Naive thymus-derived CD8-positive, alpha-beta T cell (primary cell): Measurements from ENCODE around the gene DSCAML1. TPM values are rescaled to one million over a fixed set of nuclear protein-coding genes. Genes with fewer than 3 reads are reported as not detected.

Source experiments
- ATAC-seq, 2 donors: fragments of 150-1000 bp; cut with Tn5 transposase in 1 of 2; sonication (Bioruptor Pico), chemical (Tn5 transposase) in 1 of 2; 1 replicate in 1 of 2; 2 replicates in 1 of 2; pipeline ENCODE4 v1.10.0; 2021; ENCODE audit warnings: mild to moderate bottlenecking in 2 of 2, moderate library complexity in 2 of 2
- POLR2A ChIA-PET: fragments of 350-600 bp; sonication (Branson Sonifier 250); formaldehyde crosslinking; loops from one replicate; lab custom pipeline; 2021; ENCODE audit warnings: antibody characterized with exemption; lab: Charles Lee
- DNase-seq, 10 donors: peaks; one replicate each; pipeline versions ENCODE4 v3.0.0 to v3.0.0-alpha.2; 2020 to 2022
- H3K27ac Mint-ChIP-seq, 10 donors: one replicate each; pipeline ENCODE4 v1.8.0; 2020 to 2022; ENCODE audit warnings: mild to moderate bottlenecking in 10 of 10, mixed read lengths in 10 of 10, moderate library complexity in 4 of 10, inconsistent platforms in 1 of 10
- H3K27me3 Mint-ChIP-seq, 5 donors: one replicate each; pipeline ENCODE4 v1.8.0; 2021 to 2022; ENCODE audit warnings: mixed read lengths in 5 of 5
- H3K36me3 Mint-ChIP-seq, 3 donors: one replicate each; pipeline ENCODE4 v1.8.0; 2020 to 2022; ENCODE audit warnings: mixed read lengths in 3 of 3, mild to moderate bottlenecking in 2 of 3, inconsistent platforms in 1 of 3
- H3K4me1 Mint-ChIP-seq, 4 donors: one replicate each; pipeline ENCODE4 v1.8.0; 2021 to 2022; ENCODE audit warnings: mixed read lengths in 4 of 4
- H3K4me3 Mint-ChIP-seq, 10 donors: one replicate each; pipeline ENCODE4 v1.8.0; 2020 to 2022; ENCODE audit warnings: mild to moderate bottlenecking in 10 of 10, mixed read lengths in 10 of 10, moderate library complexity in 6 of 10, inconsistent platforms in 1 of 10
- H3K9me3 Mint-ChIP-seq, 9 donors: one replicate each; pipeline ENCODE4 v1.8.0; 2020 to 2022; ENCODE audit warnings: mixed read lengths in 9 of 9, mild to moderate bottlenecking in 3 of 9, inconsistent platforms in 1 of 9, moderate library complexity in 1 of 9
- polyA plus RNA-seq, 3 donors: library from polyadenylated mRNA; unstranded; fragments of 300-500 nt; fragmentation: Illumina TruSeq; gene quantifications; one replicate each; pipeline ENCODE4 v1.2.3, GENCODE V29; 2021
- total RNA-seq, 8 experiments: library from RNA in 2 of 8; stranded (reverse) in 2 of 8; gene quantifications; one replicate each; pipeline ENCODE4 v1.2.3 and lab custom pipeline; 2021 to 2026

The DSCAML1 gene
- total and polyA plus RNA-seq, 5 experiments from 2014 or later: 0.12 to 2.1 (median 0.15) TPM

DNA sequence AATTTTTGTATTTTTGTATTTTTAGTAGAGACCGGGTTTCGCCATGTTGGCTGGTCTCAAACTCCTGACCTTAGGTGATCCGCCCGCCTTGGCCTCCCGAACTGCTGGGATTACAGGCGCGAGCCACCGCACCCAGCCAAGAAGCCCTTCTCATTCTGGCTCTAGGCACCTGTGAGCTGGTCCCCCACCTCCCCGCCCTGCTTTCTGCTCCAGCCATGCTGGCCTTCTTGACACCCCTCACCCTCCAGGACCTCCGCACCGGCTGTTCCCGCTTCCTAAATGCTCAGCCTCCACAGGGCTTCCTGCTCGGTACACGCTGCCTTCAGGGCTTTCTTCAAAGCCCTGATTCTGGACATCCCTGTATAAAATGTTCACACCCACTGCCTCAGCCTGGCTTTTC, 33.1 kb upstream of the DSCAML1 start:
- peaks cover 31 to 73% (median 64%) of the 10 kb centered on the region in 4 donors for H3K4me1 Mint-ChIP-seq
- POLR2A ChIA-PET: interaction anchor here (1.0 kb wide), 1 partner anchor 9 kb away, joined by 3 read pairs; no protein-coding TSS in a partner anchor
- H3K36me3 Mint-ChIP-seq: no peaks in the 10 kb centered on the region
- no peaks in the 10 kb centered on the region for H3K27me3 Mint-ChIP-seq
- ATAC-seq (no peak), DNase-seq (no peak)
- peak overlapping the region in 9 of 10 donors; percentile 58 to 92 (median 85) for H3K27ac Mint-ChIP-seq
- no peaks in the 10 kb centered on the region for H3K9me3 Mint-ChIP-seq
- H3K4me3 Mint-ChIP-seq: peak overlapping the region in 6 of 10 donors; percentile 61 to 77 (median 68)

GRCh38 chr11:117829369-117829725, 32.3 kb upstream of the DSCAML1 start:
- Mint-ChIP-seq H3K27me3 (no peaks in the 10 kb centered on the region), H3K9me3 (no peaks in the 10 kb centered on the region), H3K36me3 (no peaks in the 10 kb centered on the region), H3K27ac (peak overlapping the region in 3 of 10 donors; percentile 26 to 90 (median 56)), H3K4me1 (peaks cover 34 to 80% (median 72%) of the 10 kb centered on the region in 4 donors), H3K4me3 (peak overlapping the region in 1 of 10 donors; percentile 76)
- POLR2A ChIA-PET: interaction anchor here (1.0 to 2.1 kb wide), 2 partner anchors 10 to 13 kb away, joined by 3 to 12 read pairs; no protein-coding TSS in a partner anchor
- DNase-seq: no peak
- no peak for ATAC-seq

DNA sequence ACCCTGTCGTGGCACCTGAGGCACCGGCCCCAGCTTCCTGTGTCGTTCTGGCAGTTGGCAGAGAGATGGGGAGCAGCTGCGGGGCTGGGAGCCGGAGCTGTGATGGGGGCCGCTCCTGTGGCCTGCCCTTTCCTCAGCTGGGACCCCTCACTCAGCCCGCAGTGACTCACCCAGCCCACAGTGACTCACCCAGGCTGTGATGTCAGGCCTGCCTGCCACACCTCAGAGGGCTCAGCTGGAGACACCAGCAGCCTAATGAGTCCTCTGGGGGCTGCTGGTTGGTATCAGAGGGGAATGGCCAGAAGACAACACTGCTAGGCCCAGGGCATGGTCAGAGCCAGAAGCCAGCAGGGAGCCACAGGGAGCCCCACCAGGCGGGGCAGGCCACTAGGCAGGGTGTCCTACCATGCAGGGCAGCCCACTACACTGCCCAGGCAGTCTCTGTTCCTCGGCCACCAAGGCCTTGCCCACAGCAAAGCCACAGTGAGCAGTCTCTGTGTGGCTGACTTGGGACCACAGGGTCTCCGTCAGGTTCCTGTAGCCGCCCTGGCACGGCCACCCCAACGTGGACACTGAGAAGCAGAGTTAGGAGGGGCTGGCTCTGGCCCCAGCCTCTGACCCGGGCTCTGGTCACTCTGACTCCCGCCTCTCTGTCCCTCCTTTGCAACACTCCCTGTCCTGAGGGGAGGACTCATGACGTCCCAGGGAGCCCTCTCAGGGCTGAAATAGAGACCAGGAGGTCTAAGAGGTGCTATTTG, 31.8 kb upstream of the DSCAML1 start:
- Mint-ChIP-seq H3K27me3 (no peaks in the 10 kb centered on the region), H3K4me3 (peak overlapping the region; percentile 15 to 76 (median 60)), H3K27ac (peak overlapping the region; percentile 71 to 90 (median 86)), H3K36me3 (no peaks in the 10 kb centered on the region), H3K9me3 (no peaks in the 10 kb centered on the region), H3K4me1 (peaks cover 40 to 85% (median 76%) of the 10 kb centered on the region in 4 donors)
- ATAC-seq (peak; percentile 81 to 89), DNase-seq (peak; percentile 38 to 93 (median 62))
- POLR2A ChIA-PET: interaction anchor here (0.8 to 7.0 kb wide), 9 partner anchors 10 to 224 kb away, joined by 3 to 54 read pairs (median 4); no protein-coding TSS in a partner anchor

GRCh38 chr11:117827521-117828511, 30.8 kb upstream of the DSCAML1 start:
- ATAC-seq: peak; percentile 28 to 52
- Mint-ChIP-seq H3K36me3 (no peaks in the 10 kb centered on the region), H3K9me3 (no peaks in the 10 kb centered on the region), H3K27ac (peak overlapping the region; percentile 71 to 92 (median 87)), H3K27me3 (no peaks in the 10 kb centered on the region), H3K4me1 (peaks cover 40 to 93% (median 86%) of the 10 kb centered on the region in 4 donors), H3K4me3 (peak overlapping the region; percentile 43 to 85 (median 66))
- POLR2A ChIA-PET: interaction anchor here (0.8 to 7.0 kb wide), 10 partner anchors 12 to 225 kb away, joined by 3 to 54 read pairs (median 4); partner anchors contain the start of gene IL10RA
- DNase-seq: peak in 7 of 10 donors; percentile 27 to 74 (median 44)

- H3K27ac Mint-ChIP-seq: peak overlapping the region in 6 of 10 donors; percentile 9 to 84 (median 40)
These were observed 29.8 kb upstream of the DSCAML1 start for GRCh38 chr11:117826832-117827231.

DNA sequence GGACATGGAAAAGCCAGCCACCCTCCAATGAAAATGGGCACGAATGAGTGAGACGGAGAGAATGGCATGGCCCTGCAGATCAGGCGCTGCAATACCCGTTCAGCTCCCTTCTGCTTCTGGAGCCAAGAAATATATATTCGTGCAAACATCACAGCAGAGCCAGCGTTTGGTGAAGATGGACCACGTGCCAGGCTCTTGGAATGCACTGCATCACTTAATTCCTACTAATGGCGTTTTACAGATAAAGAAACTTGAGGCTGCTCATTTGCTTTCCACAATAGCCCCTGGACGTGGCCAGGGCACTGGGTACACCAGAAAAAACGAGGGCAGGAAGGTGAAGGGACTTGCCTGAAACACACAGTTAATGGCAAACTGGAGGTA, 29.2 kb upstream of the DSCAML1 start:
- H3K9me3 Mint-ChIP-seq: no peaks in the 10 kb centered on the region
- POLR2A ChIA-PET: interaction anchor here (2.2 to 7.0 kb wide), 2 partner anchors 126 to 159 kb away, joined by 5 to 54 read pairs; partner anchors contain the start of gene IL10RA
- H3K36me3 Mint-ChIP-seq: no peaks in the 10 kb centered on the region
- H3K27me3 Mint-ChIP-seq: no peaks in the 10 kb centered on the region
- ATAC-seq: no peak
- peaks cover 37 to 94% (median 88%) of the 10 kb centered on the region in 4 donors for H3K4me1 Mint-ChIP-seq
- peak overlapping the region in 7 of 10 donors; percentile 2 to 84 (median 74) for H3K27ac Mint-ChIP-seq
- DNase-seq: no peak
- peak overlapping the region in 3 of 10 donors; percentile 5 to 76 (median 42) for H3K4me3 Mint-ChIP-seq

More at GRCh38 chr11:117826832-117827231, 29.8 kb upstream of the DSCAML1 start:
- Mint-ChIP-seq H3K4me1 (peaks cover 38 to 94% (median 90%) of the 10 kb centered on the region in 4 donors), H3K27me3 (no peaks in the 10 kb centered on the region), H3K36me3 (no peaks in the 10 kb centered on the region), H3K9me3 (no peaks in the 10 kb centered on the region), H3K4me3 (peak overlapping the region in 5 of 10 donors; percentile 6 to 76 (median 40))
- ATAC-seq (no peak), DNase-seq (peak in 1 of 10 donors; percentile 26)
- POLR2A ChIA-PET: interaction anchor here (1.8 to 7.0 kb wide), 3 partner anchors 119 to 159 kb away, joined by 4 to 54 read pairs (median 5); partner anchors contain the start of gene IL10RA

GRCh38 chr11:117825538-117826189, 28.6 kb upstream of the DSCAML1 start:
- Mint-ChIP-seq H3K9me3 (no peaks in the 10 kb centered on the region), H3K36me3 (no peaks in the 10 kb centered on the region), H3K27ac (peak overlapping the region in 7 of 10 donors; percentile 52 to 91 (median 79)), H3K4me1 (peaks cover 32 to 89% (median 83%) of the 10 kb centered on the region in 4 donors), H3K4me3 (peak overlapping the region in 1 of 10 donors; percentile 24), H3K27me3 (no peaks in the 10 kb centered on the region)
- ATAC-seq (no peak), DNase-seq (peak in 1 of 10 donors; percentile 45)
- POLR2A ChIA-PET: interaction anchor here (1.0 to 7.0 kb wide), 4 partner anchors 7 to 227 kb away, joined by 3 to 54 read pairs (median 24); no protein-coding TSS in a partner anchor

- H3K27me3 Mint-ChIP-seq: no peaks in the 10 kb centered on the region
- DNase-seq: no peak
- POLR2A ChIA-PET: interaction anchor here (1.0 to 7.0 kb wide), 8 partner anchors 7 to 227 kb away, joined by 3 to 54 read pairs (median 10); partner anchors contain the start of gene IL10RA
- peaks cover 0 to 2% (median 0%) of the 10 kb centered on the region in 3 donors for H3K36me3 Mint-ChIP-seq
- no peak for ATAC-seq
- peak within 1 kb of the TSS in 9 of 10 donors; percentile 27 to 67 (median 60) for H3K4me3 Mint-ChIP-seq
- H3K4me1 Mint-ChIP-seq: peaks cover 26 to 81% (median 76%) of the 10 kb centered on the region in 4 donors
- peak within 1 kb of the TSS; percentile 58 to 96 (median 90) for H3K27ac Mint-ChIP-seq
- H3K9me3 Mint-ChIP-seq: no peaks in the 10 kb centered on the region
These were observed 27.8 kb upstream of the DSCAML1 start, which contains the start of gene FXYD2 for GRCh38 chr11:117824571-117825537. TSS of gene FXYD2 (minus strand) at chr11:117824744. CDS start at chr11:117824678, 66 bp downstream.

DNA sequence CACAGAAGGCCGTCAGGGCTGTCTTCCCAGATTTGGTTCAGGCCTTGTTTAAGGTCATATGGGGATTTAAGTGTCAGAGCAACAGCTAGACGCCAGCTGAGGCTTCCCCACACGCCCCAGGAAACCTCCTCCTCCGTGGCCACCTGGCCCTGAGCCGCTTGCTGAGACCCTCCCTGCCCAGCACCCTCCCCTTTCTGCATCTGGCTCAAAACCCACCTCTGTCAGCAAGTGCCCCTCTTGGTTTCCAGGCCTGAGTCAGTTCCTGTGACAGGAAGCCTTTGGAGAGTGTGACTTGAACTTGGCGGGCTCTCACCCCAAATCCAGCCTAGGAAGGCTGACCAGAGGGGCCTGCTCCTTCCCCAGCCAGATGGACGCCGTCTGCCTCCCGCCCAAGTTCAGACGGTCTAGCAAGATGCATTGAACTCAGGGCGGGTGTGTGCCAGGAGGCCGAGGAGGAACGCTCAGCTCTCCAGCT, 27.0 kb upstream of the DSCAML1 start:
- DNase-seq (peak in 3 of 10 donors; percentile 13 to 62 (median 23)), ATAC-seq (peak in 1 of 2 donors; percentile 6)
- H3K4me1 Mint-ChIP-seq: peaks cover 26 to 73% (median 69%) of the 10 kb centered on the region in 4 donors
- POLR2A ChIA-PET: interaction anchor here (1.1 to 7.0 kb wide), 13 partner anchors 8 to 228 kb away, joined by 3 to 54 read pairs (median 8); partner anchors contain the start of gene IL10RA
- peak overlapping the region in 9 of 10 donors; percentile 12 to 66 (median 49) for H3K4me3 Mint-ChIP-seq
- H3K36me3 Mint-ChIP-seq: peaks cover 0 to 3% (median 0%) of the 10 kb centered on the region in 3 donors
- no peaks in the 10 kb centered on the region for H3K9me3 Mint-ChIP-seq
- H3K27ac Mint-ChIP-seq: peak overlapping the region; percentile 58 to 96 (median 90)
- no peaks in the 10 kb centered on the region for H3K27me3 Mint-ChIP-seq
